IMR-90 (cell line): ENCODE data around the gene CCNE1. TPM values are rescaled to one million over a fixed set of nuclear protein-coding genes. Genes with fewer than 3 reads are reported as not detected.
A peak's percentile ranks its signal among the peaks of the same experiment; 100 is the strongest.

Source experiments
- ATAC-seq: fragments of 200-7000 bp; cut with Tn5 transposase; 2 replicates; pipeline ENCODE4 v1.9.1; 2020; ENCODE audit warnings: low read depth, mild to moderate bottlenecking, moderate library complexity
- BruUV-seq: library from RNA; stranded (reverse); fragments of 400-500 nt; replicated peaks from 2 replicates; lab custom pipeline; 2021; lab: Mats Ljungman, UMichigan
- CTCF ChIA-PET: fragments of 300-600 bp; formaldehyde crosslinking; extraction: SDS; loops from one replicate; lab custom pipeline; 2021; ENCODE audit warnings: antibody characterized with exemption; lab: Yijun Ruan, JAX
- POLR2A ChIA-PET: fragments of 300-600 bp; sonication (Branson Sonifier 250); formaldehyde crosslinking; loops from one replicate; lab custom pipeline; 2022; ENCODE audit warnings: antibody characterized with exemption; ENCODE audit not compliant: unreplicated experiment; lab: Charles Lee
- DNase-seq: peaks from one replicate; pipeline ENCODE4 v3.0.0; 2013
- H2AFZ ChIP-seq: replicated peaks from 2 replicates; pipeline ENCODE3; 2013; ENCODE audit warnings: low read length, mild to moderate bottlenecking; ENCODE audit not compliant: poor library complexity
- H2AK5ac ChIP-seq: 2 replicates; pipeline ENCODE4 v1.6.1; 2013; ENCODE audit warnings: low read depth, low read length, inconsistent platforms
- H2AK9ac ChIP-seq: replicated peaks from 2 replicates; pipeline ENCODE3; 2013; ENCODE audit warnings: mild to moderate bottlenecking, low read depth, low read length, moderate library complexity; ENCODE audit not compliant: poor library complexity
- H2BK120ac ChIP-seq: 2 replicates; pipeline ENCODE4 v1.6.1; 2013; ENCODE audit warnings: low read depth, low read length, inconsistent platforms
- H2BK15ac ChIP-seq: 3 replicates; pipeline ENCODE4 v1.6.1; 2013; ENCODE audit warnings: low read depth, low read length, inconsistent platforms
- H2BK20ac ChIP-seq: 2 replicates; pipeline ENCODE4 v1.6.1; 2013; ENCODE audit warnings: low read depth, mild to moderate bottlenecking, inconsistent platforms, low read length, moderate library complexity
- H2BK5ac ChIP-seq: 2 replicates; pipeline ENCODE4 v1.6.1; 2013; ENCODE audit warnings: mild to moderate bottlenecking, low read depth, low read length, inconsistent platforms; ENCODE audit not compliant: poor library complexity, severe bottlenecking
- H3K14ac ChIP-seq: replicated peaks from 2 replicates; pipeline ENCODE4 v1.6.1; 2013; ENCODE audit warnings: low read depth, low read length, inconsistent platforms
- H3K18ac ChIP-seq: 2 replicates; pipeline ENCODE4 v1.6.1; 2013; ENCODE audit warnings: low read depth, low read length, control low read depth
- H3K23ac ChIP-seq: 2 replicates; pipeline ENCODE4 v1.6.1; 2013; ENCODE audit warnings: low read depth, low read length, inconsistent platforms
- H3K27ac ChIP-seq: 2 replicates; pipeline ENCODE4 v1.5.1; 2013; ENCODE audit warnings: mild to moderate bottlenecking, control low read depth, low read length; ENCODE audit not compliant: insufficient read depth
- H3K27me3 ChIP-seq: 2 replicates; pipeline ENCODE4 v1.6.1; 2013; ENCODE audit warnings: low read length; ENCODE audit not compliant: control insufficient read depth, insufficient read depth
- H3K36me3 ChIP-seq: 2 replicates; pipeline ENCODE4 v1.6.1; 2013; ENCODE audit warnings: low read length, mixed read lengths; ENCODE audit not compliant: control insufficient read depth, insufficient read depth
- H3K4ac ChIP-seq: 2 replicates; pipeline ENCODE4 v1.6.1; 2013; ENCODE audit warnings: low read depth, low read length, inconsistent platforms
- H3K4me1 ChIP-seq: 2 replicates; pipeline ENCODE4 v1.6.1; 2013; ENCODE audit warnings: low read length, mixed read lengths; ENCODE audit not compliant: control insufficient read depth, insufficient read depth
- H3K4me2 ChIP-seq: 2 replicates; pipeline ENCODE4 v1.6.1; 2013; ENCODE audit warnings: low read depth, mild to moderate bottlenecking, control low read depth, low read length, moderate library complexity
- H3K4me3 ChIP-seq: 2 replicates; pipeline ENCODE4 v1.5.1; 2013; ENCODE audit warnings: low read depth, mild to moderate bottlenecking, control low read depth, low read length, moderate library complexity; ENCODE audit not compliant: insufficient read depth
- H3K56ac ChIP-seq: 2 replicates; pipeline ENCODE4 v1.6.1; 2013; ENCODE audit warnings: low read length, inconsistent platforms; ENCODE audit not compliant: insufficient read depth; ENCODE audit errors: extremely low read depth
- H3K79me1 ChIP-seq, 2 experiments: 2 replicates each; pipeline ENCODE4 v1.6.1; 2013; ENCODE audit warnings: low read length in 2 of 2, inconsistent platforms in 1 of 2, low read depth in 1 of 2
- H3K9ac ChIP-seq: 2 replicates; pipeline ENCODE4 v1.6.1; 2013; ENCODE audit warnings: low read depth, low read length, control low read depth
- H3K9me1 ChIP-seq: 2 replicates; pipeline ENCODE4 v1.6.1; 2013; ENCODE audit warnings: low read length, inconsistent platforms; ENCODE audit not compliant: insufficient read depth
- H3K9me3 ChIP-seq: 2 replicates; pipeline ENCODE4 v1.6.1; 2013; ENCODE audit warnings: low read length; ENCODE audit not compliant: control insufficient read depth, insufficient read depth
- H4K20me1 ChIP-seq: 2 replicates; pipeline ENCODE4 v1.6.1; 2013; ENCODE audit warnings: low read length, inconsistent platforms; ENCODE audit not compliant: insufficient read depth
- H4K5ac ChIP-seq: 2 replicates; pipeline ENCODE4 v1.6.1; 2013; ENCODE audit warnings: mild to moderate bottlenecking, low read depth, low read length, control low read depth
- H4K8ac ChIP-seq, 2 experiments: 2 replicates each; pipeline ENCODE4 v1.6.1; 2013; ENCODE audit warnings: low read depth in 2 of 2, low read length in 2 of 2, control low read depth in 1 of 2, inconsistent platforms in 1 of 2
- H4K91ac ChIP-seq: 2 replicates; pipeline ENCODE4 v1.6.1; 2013; ENCODE audit warnings: low read depth, low read length, inconsistent platforms; ENCODE audit not compliant: insufficient read depth
- BHLHE40 ChIP-seq: fragments of 150-350 bp; IDR thresholded peaks from 2 replicates; pipeline ENCODE4 v1.6.1; 2016; ENCODE audit warnings: mild to moderate bottlenecking, low read depth, low read length
- ELK1 ChIP-seq: fragments of 150-350 bp; IDR thresholded peaks from 2 replicates; pipeline ENCODE4 v1.6.1; 2016; ENCODE audit warnings: low read depth, mild to moderate bottlenecking, low read length, moderate library complexity, borderline replicate concordance
- MXI1 ChIP-seq: IDR thresholded peaks from 2 replicates; pipeline ENCODE4 v1.6.1; 2012; ENCODE audit warnings: low read depth, mild to moderate bottlenecking, low read length, moderate library complexity, borderline replicate concordance
- RAD21 ChIP-seq: IDR thresholded peaks from 2 replicates; pipeline ENCODE4 v1.6.1; 2012; ENCODE audit warnings: low read length, improper control_type of control experiment
- SMC3 ChIP-seq: fragments of 150-350 bp; IDR thresholded peaks from 2 replicates; pipeline ENCODE4 v1.6.1; 2016; ENCODE audit warnings: low read depth, mild to moderate bottlenecking, antibody characterized with exemption, low read length, moderate library complexity
- WGBS, 2 experiments: methylation state at CpG; one replicate each; pipeline versions ENCODE4 v1.1.5 to v1.1.7; 2013; ENCODE audit warnings: missing lambda C conversion rate in 2 of 2; ENCODE audit not compliant: insufficient read length in 1 of 2; ENCODE audit errors: extremely low coverage in 2 of 2; 5-methylcytosine and 5-hydroxymethylcytosine counted together
- dilution Hi-C: fragments of 300-500 bp; cut with HindIII; formaldehyde crosslinking; loops from one replicate; pipeline ENCODE4 v1.14.3; 2018; ENCODE audit warnings: low sequenced_read_pairs; ENCODE audit not compliant: unreplicated experiment
- in situ Hi-C: fragments of 300-500 bp; cut with MboI; formaldehyde crosslinking; loops from 3 replicates; pipeline ENCODE4 v1.14.3; 2019; ENCODE audit warnings: low sequenced_read_pairs, inconsistent platforms, mixed read lengths
- intact Hi-C: fragments of 100-400 bp; cut with micrococcal nuclease; formaldehyde crosslinking; loops from 2 replicates; pipeline ENCODE4 v1.10.0; 2022
- polyA plus RNA-seq, 3 experiments: library from polyadenylated mRNA; depleted of rRNA; stranded (reverse); fragments of >200 nt; gene quantifications; 2 replicates each; pipeline ENCODE4 v1.2.3, GENCODE V29; 2012; ENCODE audit warnings: low replicate concordance in 1 of 3
- total RNA-seq: library from RNA; depleted of rRNA; stranded (reverse); fragments of >200 nt; gene quantifications from 2 replicates; pipeline ENCODE4 v1.2.3, GENCODE V29; 2012
- TF ChIP-seq, protein P1 (sequence below): fragments of 150-350 bp; IDR thresholded peaks from 2 replicates; pipeline ENCODE4 v1.6.1; 2017; ENCODE audit warnings: mild to moderate bottlenecking, antibody characterized with exemption, low read length, low read depth

The CCNE1 gene
- total and polyA plus RNA-seq, 2 of the 4 experiments (the other 2 are of a cell fraction), result 6.8 to 7.0 TPM

DNA sequence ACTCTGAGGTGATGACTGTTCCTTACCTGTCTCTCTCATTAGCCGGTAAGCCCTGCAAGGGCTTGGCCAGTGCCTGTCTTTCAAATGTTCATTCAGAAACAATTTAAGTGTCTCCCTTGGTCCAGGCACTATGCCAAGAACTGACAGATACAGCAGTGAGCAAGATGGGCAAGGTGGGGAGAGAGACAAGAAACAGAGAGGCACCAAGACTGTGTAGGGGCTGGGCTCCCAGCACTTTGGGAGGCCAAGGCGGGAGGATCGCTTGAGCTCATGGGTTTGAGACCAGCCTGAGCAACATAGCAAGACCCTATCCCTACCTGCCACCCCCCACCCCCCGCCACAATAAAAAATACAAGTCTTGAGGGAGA lies 1.3 kb upstream of the CCNE1 start:
- no peak overlapping the region for H3K4me2 ChIP-seq
- peak overlapping the region; percentile 45 for H2AK9ac ChIP-seq
- no peak overlapping the region for H4K5ac ChIP-seq
- no TSS peak for BruUV-seq
- H3K9me1 ChIP-seq, result no peaks in the 10 kb centered on the region; the same call in 1 of the 2 replicates
- H3K18ac ChIP-seq, result no peak overlapping the region
- no peak overlapping the region for H3K4me3 ChIP-seq
- no peak overlapping the region for H2BK20ac ChIP-seq
- H2BK15ac ChIP-seq, result no peak overlapping the region
- H2BK120ac ChIP-seq, result no peak overlapping the region
- ChIA-PET POLR2A (no interaction called here), CTCF (no interaction called here)
- TF ChIP-seq ELK1 (no peak), BHLHE40 (no peak), RAD21 (no peak), SMC3 (no peak), MXI1 (no peak)
- TF ChIP-seq, protein P1, sequence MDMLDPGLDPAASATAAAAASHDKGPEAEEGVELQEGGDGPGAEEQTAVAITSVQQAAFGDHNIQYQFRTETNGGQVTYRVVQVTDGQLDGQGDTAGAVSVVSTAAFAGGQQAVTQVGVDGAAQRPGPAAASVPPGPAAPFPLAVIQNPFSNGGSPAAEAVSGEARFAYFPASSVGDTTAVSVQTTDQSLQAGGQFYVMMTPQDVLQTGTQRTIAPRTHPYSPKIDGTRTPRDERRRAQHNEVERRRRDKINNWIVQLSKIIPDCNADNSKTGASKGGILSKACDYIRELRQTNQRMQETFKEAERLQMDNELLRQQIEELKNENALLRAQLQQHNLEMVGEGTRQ, result no peak
- DNase-seq, result peak; percentile 33
- no peaks in the 10 kb centered on the region for H3K36me3 ChIP-seq
- no peak for ATAC-seq
- no peak overlapping the region for H3K9ac ChIP-seq
- no peaks in the 10 kb centered on the region for H4K20me1 ChIP-seq
- no peak overlapping the region for H3K56ac ChIP-seq
- no peak overlapping the region for H3K4ac ChIP-seq
- no peaks in the 10 kb centered on the region for H3K4me1 ChIP-seq
- no peaks in the 10 kb centered on the region for H3K27me3 ChIP-seq
- no peak overlapping the region for H2AK5ac ChIP-seq
- no peak overlapping the region for H4K8ac ChIP-seq
- no peaks in the 10 kb centered on the region for H3K9me3 ChIP-seq
- no peak overlapping the region for H2BK5ac ChIP-seq
- no peaks in the 10 kb centered on the region for H3K79me1 ChIP-seq
- H2AFZ ChIP-seq, result no peak overlapping the region
- no peak overlapping the region for H3K23ac ChIP-seq
- H3K27ac ChIP-seq, result no peak overlapping the region
- dilution Hi-C loops, result no loop called here
- no CpG with 5 or more reads among the region's 4 CpGs for WGBS, 2 experiments
- H4K91ac ChIP-seq, result no peak overlapping the region
- no peak overlapping the region for H3K14ac ChIP-seq
- in situ Hi-C loops, result loop anchor here (5.0 kb wide), 1 partner anchor 37 kb away; no protein-coding TSS in a partner anchor
- intact Hi-C loops, result loop anchor here (2.0 kb wide), 1 partner anchor 34 kb away; no protein-coding TSS in a partner anchor
